Medulla oblongata (tissue), 1 donor: ENCODE data around the gene CAMK2D.

Experiments used
- DNase-seq: peaks from one replicate; pipeline ENCODE4 v3.0.0-alpha.2; 2015; ENCODE audit errors: extremely low spot score

The CAMK2D gene

GRCh38 chr4:113682730-113683537, 78.6 kb downstream of the CAMK2D start:
- no peak for DNase-seq

- no peak for DNase-seq
Measured at GRCh38 chr4:113678641-113679040, 82.9 kb downstream of the CAMK2D start.

- DNase-seq = no peak
Measured at GRCh38 chr4:113677325-113677724, 84.2 kb downstream of the CAMK2D start.

GRCh38 chr4:113675731-113676697, 85.5 kb downstream of the CAMK2D start:
- no peak for DNase-seq

GRCh38 chr4:113674733-113675132, 86.8 kb downstream of the CAMK2D start:
- DNase-seq = peak; percentile 49

GRCh38 chr4:113674251-113674650, 87.3 kb downstream of the CAMK2D start:
- DNase-seq = peak; percentile 42

GRCh38 chr4:113673450-113673849, 88.1 kb downstream of the CAMK2D start:
- DNase-seq = no peak

- no peak for DNase-seq
Measured at GRCh38 chr4:113666386-113667114, 95.0 kb downstream of the CAMK2D start.

- no peak for DNase-seq
Measured at GRCh38 chr4:113665036-113665435, 96.5 kb downstream of the CAMK2D start.

GRCh38 chr4:113662581-113662980, 99.0 kb downstream of the CAMK2D start:
- no peak for DNase-seq

- DNase-seq = no peak
Measured at GRCh38 chr4:113659127-113659526, 102.4 kb downstream of the CAMK2D start.

GRCh38 chr4:113657586-113658233, 103.8 kb downstream of the CAMK2D start:
- DNase-seq = no peak

- DNase-seq = no peak
Measured at GRCh38 chr4:113653871-113654270, 107.7 kb downstream of the CAMK2D start.

GRCh38 chr4:113646442-113646822, 115.1 kb downstream of the CAMK2D start:
- DNase-seq = no peak

- DNase-seq = no peak
Measured at GRCh38 chr4:113645771-113646441, 115.6 kb downstream of the CAMK2D start.

GRCh38 chr4:113645288-113645687, 116.2 kb downstream of the CAMK2D start:
- DNase-seq = no peak

- DNase-seq = no peak
Measured at GRCh38 chr4:113644398-113644797, 117.1 kb downstream of the CAMK2D start.

- DNase-seq = no peak
Measured at GRCh38 chr4:113643505-113643904, 118.0 kb downstream of the CAMK2D start.

GRCh38 chr4:113641025-113641431, 120.5 kb downstream of the CAMK2D start:
- no peak for DNase-seq

GRCh38 chr4:113639326-113639725, 122.2 kb downstream of the CAMK2D start:
- DNase-seq = peak; percentile 42

GRCh38 chr4:113638562-113638832, 123.0 kb downstream of the CAMK2D start:
- no peak for DNase-seq
